AG09309 (cell line): ENCODE measurements around the gene PIBF1.

Experiments
- DNase-seq: peaks from one replicate; pipeline ENCODE4 v3.0.0-alpha.2; 2010; ENCODE audit warnings: low read depth
- H3K4me3 ChIP-seq: 2 replicates; pipeline ENCODE4 v1.5.1; 2011; ENCODE audit warnings: mild to moderate bottlenecking, low read depth, low read length, moderate library complexity; ENCODE audit not compliant: control insufficient read depth
- TF ChIP-seq, protein P1 (sequence below): IDR thresholded peaks from 2 replicates; pipeline ENCODE4 v1.5.1; 2011; ENCODE audit warnings: mild to moderate bottlenecking, low read depth, low read length, inconsistent platforms; ENCODE audit not compliant: insufficient read depth, control insufficient read depth; ENCODE audit errors: missing control alignments

PIBF1 gene

GRCh38 chr13:72990953-72991352 lies 209.0 kb downstream of the PIBF1 start:
- TF ChIP-seq, protein P1, sequence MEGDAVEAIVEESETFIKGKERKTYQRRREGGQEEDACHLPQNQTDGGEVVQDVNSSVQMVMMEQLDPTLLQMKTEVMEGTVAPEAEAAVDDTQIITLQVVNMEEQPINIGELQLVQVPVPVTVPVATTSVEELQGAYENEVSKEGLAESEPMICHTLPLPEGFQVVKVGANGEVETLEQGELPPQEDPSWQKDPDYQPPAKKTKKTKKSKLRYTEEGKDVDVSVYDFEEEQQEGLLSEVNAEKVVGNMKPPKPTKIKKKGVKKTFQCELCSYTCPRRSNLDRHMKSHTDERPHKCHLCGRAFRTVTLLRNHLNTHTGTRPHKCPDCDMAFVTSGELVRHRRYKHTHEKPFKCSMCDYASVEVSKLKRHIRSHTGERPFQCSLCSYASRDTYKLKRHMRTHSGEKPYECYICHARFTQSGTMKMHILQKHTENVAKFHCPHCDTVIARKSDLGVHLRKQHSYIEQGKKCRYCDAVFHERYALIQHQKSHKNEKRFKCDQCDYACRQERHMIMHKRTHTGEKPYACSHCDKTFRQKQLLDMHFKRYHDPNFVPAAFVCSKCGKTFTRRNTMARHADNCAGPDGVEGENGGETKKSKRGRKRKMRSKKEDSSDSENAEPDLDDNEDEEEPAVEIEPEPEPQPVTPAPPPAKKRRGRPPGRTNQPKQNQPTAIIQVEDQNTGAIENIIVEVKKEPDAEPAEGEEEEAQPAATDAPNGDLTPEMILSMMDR, result no peak
- no peak for DNase-seq
- H3K4me3 ChIP-seq, result no peak overlapping the region

DNA sequence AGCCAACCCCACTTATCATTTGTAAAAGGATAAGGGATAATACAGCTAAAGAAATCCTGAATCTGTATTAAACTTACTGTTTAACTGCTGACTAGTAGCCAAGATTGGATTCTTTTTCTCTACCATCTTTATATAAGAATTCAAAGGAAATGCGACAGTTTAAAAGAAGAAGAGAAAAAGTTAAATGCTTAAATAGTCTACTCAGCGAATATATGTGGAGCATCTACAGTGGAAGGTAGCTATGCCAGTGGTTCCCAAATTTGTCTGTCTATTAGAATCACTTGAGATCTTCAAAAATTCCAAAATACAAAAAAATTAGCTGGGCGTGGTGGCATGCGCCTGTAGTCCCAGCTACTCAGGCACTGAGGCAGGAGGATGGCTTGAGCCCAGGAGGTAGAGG lies 216.1 kb downstream of the PIBF1 start:
- TF ChIP-seq, protein P1, result no peak
- DNase-seq, result no peak
- H3K4me3 ChIP-seq, result no peak overlapping the region

GRCh38 chr13:73000027-73000674 lies 218.2 kb downstream of the PIBF1 start:
- DNase-seq, result no peak
- H3K4me3 ChIP-seq, result no peak overlapping the region
- TF ChIP-seq, protein P1, result no peak

- DNase-seq, result no peak
- TF ChIP-seq, protein P1, result no peak
Observed at GRCh38 chr13:73001971-73002370, 220.0 kb downstream of the PIBF1 start.

GRCh38 chr13:73011751-73012150 lies 229.8 kb downstream of the PIBF1 start:
- H3K4me3 ChIP-seq, result no peak overlapping the region
- DNase-seq, result no peak
- TF ChIP-seq, protein P1, result no peak

More at GRCh38 chr13:73001971-73002370, 220.0 kb downstream of the PIBF1 start:
- no peak overlapping the region for H3K4me3 ChIP-seq

- TF ChIP-seq, protein P1, result no peak
Observed at GRCh38 chr13:73015805-73016204, 233.9 kb downstream of the PIBF1 start.

More at GRCh38 chr13:73015805-73016204, 233.9 kb downstream of the PIBF1 start:
- no peak for DNase-seq
- H3K4me3 ChIP-seq, result no peak overlapping the region
